HG03139 (cell line): ENCODE measurements around the gene RAD50.
"Not testable (repeated sequence)": the region's sequence is repeated elsewhere in the genome, so short reads cannot be mapped to it uniquely, and the experiment has no call there.

ENCODE experiments used
- ATAC-seq: cut with Tn5 transposase; IDR thresholded peaks from one replicate; pipeline ENCODE4 v1.9.1; 2021; ENCODE audit not compliant: unreplicated experiment

RAD50 gene

GRCh38 chr5:132556763-132557477 is at the start of gene RAD50:
RAD50 (plus strand) TSS chr5:132556977; CDS start chr5:132557325, 348 bp downstream.
- ATAC-seq, result peak; percentile 98

GRCh38 chr5:132510076-132510475 is 46.7 kb upstream of the RAD50 start:
- ATAC-seq, result no peak

- not testable (repeated sequence) for ATAC-seq
Measured at GRCh38 chr5:132513618-132514336, 43.0 kb upstream of the RAD50 start.

GRCh38 chr5:132522067-132522466 is 34.7 kb upstream of the RAD50 start:
- not testable (repeated sequence) for ATAC-seq

GRCh38 chr5:132524877-132525276 is 31.9 kb upstream of the RAD50 start:
- not testable (repeated sequence) for ATAC-seq

- peak; percentile 72 for ATAC-seq
Measured at GRCh38 chr5:132525299-132525724, 31.5 kb upstream of the RAD50 start.

- no peak for ATAC-seq
Measured at GRCh38 chr5:132526290-132526973, 30.3 kb upstream of the RAD50 start.

GRCh38 chr5:132526974-132527564 is 29.7 kb upstream of the RAD50 start:
- ATAC-seq, result no peak

GRCh38 chr5:132528021-132528420 is 28.8 kb upstream of the RAD50 start:
- no peak for ATAC-seq

- ATAC-seq, result no peak
Measured at GRCh38 chr5:132528866-132529634, 27.7 kb upstream of the RAD50 start.

GRCh38 chr5:132530946-132531345 is 25.8 kb upstream of the RAD50 start:
- ATAC-seq, result no peak

GRCh38 chr5:132539716-132540115 is 17.1 kb upstream of the RAD50 start:
- no peak for ATAC-seq

- ATAC-seq, result no peak
Measured at GRCh38 chr5:132540149-132540548, 16.6 kb upstream of the RAD50 start.

- no peak for ATAC-seq
Measured at GRCh38 chr5:132540764-132541163, 16.0 kb upstream of the RAD50 start.

GRCh38 chr5:132543472-132544201 is 13.1 kb upstream of the RAD50 start, which contains the start of gene IL5:
IL5 (minus strand) TSS chr5:132543522; CDS start chr5:132543478, 44 bp downstream.
- ATAC-seq, result no peak

GRCh38 chr5:132546108-132546507 is 10.7 kb upstream of the RAD50 start:
- no peak for ATAC-seq

GRCh38 chr5:132547269-132547668 is 9.5 kb upstream of the RAD50 start:
- ATAC-seq, result no peak

- not testable (repeated sequence) for ATAC-seq
Measured at GRCh38 chr5:132548834-132549233, 7.9 kb upstream of the RAD50 start.

- no peak for ATAC-seq
Measured at GRCh38 chr5:132549576-132549975, 7.2 kb upstream of the RAD50 start.
